Keratinocyte (primary cell): Measurements from ENCODE around the gene TM2D3.
"Not testable (repeated sequence)": the region's sequence is repeated elsewhere in the genome, so short reads cannot be mapped to it uniquely, and the experiment has no call there.

Experiments used
- CTCF ChIP-seq, 3 experiments: IDR thresholded peaks in 1 of 3; conservative IDR thresholded peaks in 1 of 3; optimal IDR thresholded peaks in 1 of 3; 2 replicates in 2 of 3; 3 replicates in 1 of 3; pipeline versions ENCODE3 to v1.5.1; 2011; ENCODE audit warnings: low read length in 3 of 3, mild to moderate bottlenecking in 3 of 3, moderate library complexity in 2 of 3, control low read depth in 1 of 3, inconsistent platforms in 1 of 3; ENCODE audit not compliant: insufficient read depth in 2 of 3; ENCODE audit errors: extremely low read depth in 1 of 3
- EZH2 ChIP-seq: IDR thresholded peaks from one replicate; pipeline ENCODE4 v1.6.1; 2012; ENCODE audit warnings: inconsistent platforms, mild to moderate bottlenecking, low read length, moderate library complexity

DNA sequence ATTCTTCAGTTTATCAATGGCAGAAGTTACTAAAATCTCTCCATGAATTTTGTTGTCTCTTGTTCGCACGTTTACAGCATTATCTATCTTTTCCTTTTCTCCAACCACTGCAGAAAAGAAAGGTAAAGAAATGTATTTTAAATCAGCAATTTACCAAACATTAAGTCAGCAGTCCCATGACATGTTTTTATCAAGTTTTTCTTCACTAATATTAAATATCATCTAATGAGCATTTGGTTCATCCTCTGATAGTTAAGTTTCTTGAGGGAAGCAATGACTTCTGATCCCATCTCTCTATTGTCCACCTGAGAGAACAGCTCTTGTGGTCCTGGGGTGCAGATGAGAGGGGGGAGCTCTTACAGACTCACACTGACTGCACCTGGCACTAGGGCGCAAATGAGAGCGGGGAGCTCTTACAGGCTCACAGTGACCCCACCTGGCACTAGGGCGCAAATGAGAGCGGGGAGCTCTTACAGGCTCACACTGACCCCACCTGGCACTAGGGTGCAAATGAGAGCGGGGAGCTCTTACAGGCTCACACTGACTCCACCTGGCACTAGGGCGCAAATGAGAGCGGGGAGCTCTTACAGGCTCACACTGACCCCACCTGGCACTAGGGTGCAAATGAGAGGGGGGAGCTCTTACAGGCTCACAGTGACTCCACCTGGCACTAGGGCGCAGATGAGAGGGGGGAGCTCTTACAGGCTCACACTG is 2.6 kb upstream of the TM2D3 start:
- not testable (repeated sequence) for TF ChIP-seq CTCF (optimal IDR thresholded peaks at IDR 0.05 in 1 of 3, IDR thresholded peaks at IDR 0.05 in 1 of 3, conservative IDR thresholded peaks at IDR 0.05 in 1 of 3; ENCODE audit: extremely low read depth in 1 of 3, insufficient read depth in 2 of 3, low read length in 3 of 3); EZH2
